Body of pancreas (tissue), 4 donors: ENCODE results near the gene CACNB3.

Experiments
- POLR2A ChIP-seq, 3 donors: fragments of 450-650 bp; IDR thresholded peaks; one replicate each; pipeline ENCODE4 v1.6.1; 2016; ENCODE audit warnings: antibody characterized with exemption in 3 of 3, mild to moderate bottlenecking in 2 of 3
- TF ChIP-seq, protein P1 (sequence below), 7 experiments: fragments of 450-650 bp in 4 of 7; fragments of 200-600 bp in 3 of 7; sonication (generic) in 3 of 7; IDR thresholded peaks; one replicate each; pipeline ENCODE4 v1.5.1; 2016 to 2019; ENCODE audit warnings: antibody characterized with exemption in 7 of 7

DNA sequence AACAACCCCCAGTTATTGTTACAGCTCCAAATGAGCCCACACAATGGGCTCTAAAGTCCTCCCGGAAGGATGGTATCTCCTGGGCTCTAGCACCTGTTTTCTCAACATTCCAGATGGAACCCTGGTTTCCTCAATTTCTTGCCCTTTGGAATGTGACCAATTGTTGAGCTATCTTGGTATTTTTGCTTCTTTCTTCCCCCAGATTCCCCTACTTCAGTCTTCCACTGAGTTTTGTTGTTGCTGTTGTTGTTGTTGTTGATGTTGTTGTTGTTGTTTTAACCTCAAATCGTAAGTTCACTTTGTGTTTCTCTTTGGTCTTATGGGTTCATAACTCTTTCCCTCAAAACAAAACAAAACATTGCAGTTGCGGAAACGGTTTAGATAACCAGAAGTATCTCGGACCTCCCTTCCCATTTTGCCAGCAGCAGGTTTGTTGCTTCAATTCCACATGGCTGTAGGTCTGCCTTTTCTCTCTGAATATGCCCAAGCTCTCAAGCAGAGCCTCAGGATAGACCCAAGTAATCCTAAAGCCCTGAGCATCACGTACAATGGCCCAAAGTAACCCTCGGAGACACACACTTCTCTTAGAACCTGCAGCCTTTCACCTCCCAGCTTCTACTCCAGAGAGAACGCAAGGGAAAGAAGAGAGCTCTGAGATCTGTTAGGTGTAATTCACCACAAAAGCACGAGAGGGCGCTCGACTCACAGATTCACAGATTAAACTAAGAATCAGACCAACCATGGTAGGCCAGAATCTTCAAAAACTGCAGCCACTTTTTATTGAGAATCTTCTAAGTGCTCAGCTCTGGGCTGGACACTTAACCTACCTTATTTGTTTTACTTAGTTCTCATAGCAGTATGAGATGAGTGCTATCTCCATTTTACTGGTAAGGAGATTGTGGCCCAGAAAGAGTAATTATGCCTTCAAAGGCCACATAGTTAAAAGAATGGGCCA is 34.7 kb downstream of the CACNB3 start:
- TF ChIP-seq POLR2A (IDR thresholded peaks at IDR 0.05): no peak
- TF ChIP-seq, protein P1, sequence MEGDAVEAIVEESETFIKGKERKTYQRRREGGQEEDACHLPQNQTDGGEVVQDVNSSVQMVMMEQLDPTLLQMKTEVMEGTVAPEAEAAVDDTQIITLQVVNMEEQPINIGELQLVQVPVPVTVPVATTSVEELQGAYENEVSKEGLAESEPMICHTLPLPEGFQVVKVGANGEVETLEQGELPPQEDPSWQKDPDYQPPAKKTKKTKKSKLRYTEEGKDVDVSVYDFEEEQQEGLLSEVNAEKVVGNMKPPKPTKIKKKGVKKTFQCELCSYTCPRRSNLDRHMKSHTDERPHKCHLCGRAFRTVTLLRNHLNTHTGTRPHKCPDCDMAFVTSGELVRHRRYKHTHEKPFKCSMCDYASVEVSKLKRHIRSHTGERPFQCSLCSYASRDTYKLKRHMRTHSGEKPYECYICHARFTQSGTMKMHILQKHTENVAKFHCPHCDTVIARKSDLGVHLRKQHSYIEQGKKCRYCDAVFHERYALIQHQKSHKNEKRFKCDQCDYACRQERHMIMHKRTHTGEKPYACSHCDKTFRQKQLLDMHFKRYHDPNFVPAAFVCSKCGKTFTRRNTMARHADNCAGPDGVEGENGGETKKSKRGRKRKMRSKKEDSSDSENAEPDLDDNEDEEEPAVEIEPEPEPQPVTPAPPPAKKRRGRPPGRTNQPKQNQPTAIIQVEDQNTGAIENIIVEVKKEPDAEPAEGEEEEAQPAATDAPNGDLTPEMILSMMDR (IDR thresholded peaks at IDR 0.05): peak; percentile 79 to 97 (median 92)
